HepG2 (cell line): ENCODE results near the gene TCF3. TPM values are rescaled to one million over a fixed set of nuclear protein-coding genes. Genes with fewer than 3 reads are reported as not detected.
A peak's percentile ranks its signal among the peaks of the same experiment; 100 is the strongest.

ENCODE experiments used
- ATAC-seq: fragments of 200-7000 bp; cut with Tn5 transposase; 3 replicates; pipeline ENCODE4 v1.9.1; 2020; ENCODE audit warnings: mild to moderate bottlenecking, moderate library complexity
- BruUV-seq: library from RNA; stranded (reverse); fragments of 400-500 nt; replicated peaks from 2 replicates; lab custom pipeline; 2021; lab: Mats Ljungman, UMichigan
- CTCF ChIA-PET: fragments of 300-600 bp; formaldehyde crosslinking; extraction: SDS; loops from one replicate; lab custom pipeline; 2021; ENCODE audit warnings: low total read pairs, inconsistent platforms, low intra/inter-chr PET ratio; lab: Yijun Ruan, JAX
- POLR2A ChIA-PET: fragments of 350-600 bp; sonication (Branson Sonifier 250); formaldehyde crosslinking; loops from one replicate; lab custom pipeline; 2020; ENCODE audit warnings: antibody characterized with exemption, inconsistent platforms; lab: Yijun Ruan, JAX
- DNase-seq: peaks from one replicate; pipeline ENCODE4 v3.0.0-alpha.2; 2015; ENCODE audit warnings: low spot score
- FAIRE-seq: peaks from 3 replicates; lab custom pipeline; 2011; peaks lifted over from hg19 to GRCh38; lab: Jason Lieb, UNC
- H2AFZ ChIP-seq: one replicate; pipeline ENCODE4 v1.6.1; 2011; ENCODE audit warnings: low read length, inconsistent platforms
- H3K27ac ChIP-seq: fragments of 300-600 bp; 3 replicates; pipeline ENCODE4 v1.8.0; 2011; ENCODE audit warnings: mixed run types, mild to moderate bottlenecking, mixed read lengths, low read length, inconsistent platforms; ENCODE audit not compliant: insufficient read depth; ENCODE audit errors: extremely low read length
- H3K27me3 ChIP-seq, 2 experiments: fragments of 200-600 bp in 1 of 2; 2 replicates in 1 of 2; 3 replicates in 1 of 2; pipeline versions ENCODE4 v1.6.0 to v1.8.0; 2011; ENCODE audit warnings: low read length in 2 of 2, mild to moderate bottlenecking in 2 of 2, moderate library complexity in 2 of 2, inconsistent platforms in 1 of 2; ENCODE audit not compliant: insufficient read depth in 2 of 2, control insufficient read depth in 1 of 2
- H3K36me3 ChIP-seq, 2 experiments: fragments of 200-600 bp in 1 of 2; replicated peaks in 1 of 2; 2 replicates in 1 of 2; 3 replicates in 1 of 2; pipeline versions ENCODE4 v1.5.1 to v1.8.0; 2011; ENCODE audit warnings: low read length in 2 of 2, inconsistent platforms in 1 of 2; ENCODE audit not compliant: insufficient read depth in 2 of 2, control insufficient read depth in 1 of 2
- H3K4me1 ChIP-seq: 2 replicates; pipeline ENCODE4 v1.5.1; 2012; ENCODE audit warnings: low read length, inconsistent platforms; ENCODE audit not compliant: insufficient read depth
- H3K4me2 ChIP-seq: 2 replicates; pipeline ENCODE4 v1.6.0; 2011; ENCODE audit warnings: low read depth, low read length, inconsistent platforms
- H3K4me3 ChIP-seq, 3 experiments: fragments of 200-600 bp in 1 of 3; sonication (generic), shearing (Covaris generic) in 1 of 3; replicated peaks in 1 of 3; 2 replicates each; pipeline ENCODE4 v1.5.1; 2011 to 2016; ENCODE audit warnings: low read length in 3 of 3, inconsistent platforms in 2 of 3, low read depth in 2 of 3, mild to moderate bottlenecking in 2 of 3, control low read depth in 1 of 3, mixed read lengths in 1 of 3; ENCODE audit not compliant: insufficient read depth in 1 of 3
- H3K79me2 ChIP-seq: one replicate; pipeline ENCODE4 v1.6.1; 2011; ENCODE audit warnings: low read length, inconsistent platforms; ENCODE audit not compliant: insufficient read depth
- H3K9ac ChIP-seq: 2 replicates; pipeline ENCODE4 v1.6.0; 2011; ENCODE audit warnings: mild to moderate bottlenecking, low read depth, low read length, inconsistent platforms; ENCODE audit not compliant: insufficient read depth
- H3K9me3 ChIP-seq: 2 replicates; pipeline ENCODE4 v1.5.1; 2012; ENCODE audit warnings: mild to moderate bottlenecking, low read length
- H4K20me1 ChIP-seq: 2 replicates; pipeline ENCODE4 v1.6.0; 2011; ENCODE audit warnings: inconsistent platforms, mild to moderate bottlenecking, low read length, moderate library complexity; ENCODE audit not compliant: insufficient read depth
- AGO2 ChIP-seq: fragments of 200-400 bp; formaldehyde crosslinking; optimal IDR thresholded peaks from 2 replicates; pipeline ENCODE3; 2017; ENCODE audit warnings: mild to moderate bottlenecking, low read depth, low read length, moderate library complexity
- LCORL ChIP-seq, 2 experiments: fragments of 450-650 bp in 1 of 2; sonication (generic) in 1 of 2; formaldehyde crosslinking in 1 of 2; IDR thresholded peaks; 2 replicates each; pipeline versions ENCODE4 v1.5.0 to v1.6.1; 2017 to 2020; ENCODE audit warnings: antibody characterized with exemption in 1 of 2, missing genetic modification reagents in 1 of 2
- YEATS2 ChIP-seq: sonication (generic); formaldehyde crosslinking; IDR thresholded peaks from 2 replicates; pipeline ENCODE4 v1.4.0; 2020; ENCODE audit warnings: missing genetic modification reagents, borderline replicate concordance
- ZNF12 ChIP-seq: sonication (generic); formaldehyde crosslinking; IDR thresholded peaks from 2 replicates; pipeline ENCODE4 v1.5.0; 2020; ENCODE audit warnings: missing genetic modification reagents
- ZNF232 ChIP-seq: sonication (generic); formaldehyde crosslinking; IDR thresholded peaks from 2 replicates; pipeline ENCODE4 v1.4.0; 2020; ENCODE audit warnings: missing genetic modification reagents, borderline replicate concordance
- ZNF333 ChIP-seq: sonication (generic); formaldehyde crosslinking; IDR thresholded peaks from 2 replicates; pipeline ENCODE4 v1.4.0; 2020; ENCODE audit warnings: mild to moderate bottlenecking, missing genetic modification reagents, borderline replicate concordance
- ZNF343 ChIP-seq: sonication (generic); formaldehyde crosslinking; IDR thresholded peaks from 2 replicates; pipeline ENCODE4 v1.4.0; 2020; ENCODE audit warnings: mild to moderate bottlenecking, missing genetic modification reagents
- ZNF615 ChIP-seq: sonication (generic); formaldehyde crosslinking; IDR thresholded peaks from 2 replicates; pipeline ENCODE4 v1.5.0; 2020; ENCODE audit warnings: mild to moderate bottlenecking, missing genetic modification reagents, borderline replicate concordance
- WGBS: methylation state at CpG from one replicate; pipeline ENCODE4 v1.1.6; 2017; ENCODE audit warnings: low lambda C conversion rate; 5-methylcytosine and 5-hydroxymethylcytosine counted together
- in situ Hi-C: cut with HindIII; loops from 2 replicates; pipeline ENCODE4 v1.10.0; 2017; ENCODE audit warnings: low pct_unique_long_range_greater_than_20kb; ENCODE audit not compliant: extremely low pct_ligation_motif_present
- intact Hi-C: fragments of 100-400 bp; cut with micrococcal nuclease; formaldehyde crosslinking; loops from one replicate; pipeline ENCODE4 v1.10.0; 2022; ENCODE audit not compliant: unreplicated experiment
- polyA plus RNA-seq, 8 experiments: library from polyadenylated mRNA; depleted of rRNA in 3 of 8; stranded (reverse) in 7 of 8; unstranded in 1 of 8; fragments of >200 nt; fragmentation: Illumina TruSeq in 4 of 8; extraction: Trizol in 4 of 8; gene quantifications; 2 replicates each; pipeline versions ENCODE4 v1.2.1 to v1.2.3, GENCODE V29; 2011 to 2016; ENCODE audit warnings: low read depth in 4 of 8, missing spikeins in 1 of 8, mixed read lengths in 1 of 8; ENCODE audit not compliant: insufficient read depth in 1 of 8
- total RNA-seq, 5 experiments: library from RNA; depleted of rRNA; stranded (reverse); fragments of >200 nt; fragmentation: Illumina TruSeq; extraction: Trizol; gene quantifications; 2 replicates each; pipeline ENCODE4 v1.2.3, GENCODE V29; 2016; ENCODE audit warnings: low read depth in 1 of 5

Gene TCF3
- total and polyA plus RNA-seq, 2 of the 13 experiments (the other 11 are each of a cell fraction or from before 2014, with no cell fraction given), result 51.4 to 53.2 TPM

DNA sequence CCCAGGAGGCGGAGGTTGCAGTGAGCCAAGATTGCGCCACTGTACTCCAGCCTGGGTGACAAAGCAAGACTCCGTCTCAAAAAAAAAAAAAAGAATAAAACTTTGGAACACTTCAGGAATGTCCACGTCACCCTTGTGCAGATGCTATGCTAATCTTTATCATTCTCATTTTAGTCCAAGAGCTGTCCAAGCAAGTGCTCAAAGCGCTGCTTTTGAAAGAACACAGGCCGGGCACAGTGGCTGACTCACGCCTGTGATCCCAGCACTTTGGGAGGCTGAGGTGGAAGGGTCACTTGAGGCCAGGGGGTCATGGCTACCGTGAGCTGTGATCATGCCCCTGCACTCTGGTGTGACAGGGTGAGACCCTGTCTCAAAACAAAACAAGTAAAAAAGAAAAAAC, 36.0 kb downstream of the TCF3 start (continued):
- no peak for TF ChIP-seq ZNF343 (CRISPR knock-in tag)
- TF ChIP-seq LCORL (IDR thresholded peaks at IDR 0.05), result no peak
- TF ChIP-seq LCORL (CRISPR knock-in tag; IDR thresholded peaks at IDR 0.05), result no peak
- no peak for TF ChIP-seq ZNF333 (CRISPR knock-in tag)
- TF ChIP-seq ZNF615 (CRISPR knock-in tag), result no peak
- no peak for TF ChIP-seq ZNF232 (CRISPR knock-in tag)

DNA sequence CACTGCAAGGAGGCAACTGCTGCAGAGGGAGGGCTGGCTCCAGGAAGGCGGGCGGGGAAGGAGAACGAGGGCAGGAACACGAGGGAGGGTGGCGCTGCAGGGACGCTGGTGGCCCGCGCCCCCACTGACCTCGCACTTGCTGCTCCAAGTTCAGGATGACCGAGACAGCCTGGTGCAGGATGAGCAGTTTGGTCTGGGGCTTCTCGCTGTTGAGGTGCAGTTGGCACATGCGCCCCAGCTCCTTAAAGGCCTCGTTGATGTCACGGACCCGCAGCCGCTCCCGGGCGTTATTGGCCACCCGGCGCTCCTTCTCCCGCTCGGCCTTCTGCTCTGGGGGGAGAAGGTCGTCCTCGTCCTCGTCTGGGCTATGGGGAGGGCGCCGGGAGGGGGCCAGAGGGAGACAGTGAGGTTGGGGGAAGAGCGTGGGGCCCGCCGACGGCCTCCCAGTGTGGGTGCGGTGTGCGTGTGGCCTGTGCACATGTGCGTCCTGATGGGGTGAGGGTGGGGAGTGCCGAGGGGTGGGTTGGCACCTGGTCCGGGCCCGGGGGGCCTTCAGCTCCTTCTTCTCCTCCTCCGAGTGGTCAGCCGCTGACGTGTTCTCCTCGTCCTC, 37.2 kb downstream of the TCF3 start:
- in situ Hi-C loops, result no loop called here
- no peak overlapping the region for H3K9ac ChIP-seq
- H3K9me3 ChIP-seq, result no peaks in the 10 kb centered on the region
- no peaks in the 10 kb centered on the region for H4K20me1 ChIP-seq
- intact Hi-C loops, result no loop called here
- no peak overlapping the region for H2AFZ ChIP-seq
- DNase-seq, result no peak
- H3K4me2 ChIP-seq, result no peak overlapping the region
- 97% methylated on average over 33 of the region's 41 CpGs for WGBS
- H3K4me3 ChIP-seq, result no peak overlapping the region
- no peaks in the 10 kb centered on the region for H3K4me1 ChIP-seq
- CTCF ChIA-PET, result no interaction called here
- no TSS peak for BruUV-seq
- TF ChIP-seq ZNF12 (CRISPR knock-in tag) (no peak), YEATS2 (CRISPR knock-in tag) (no peak), AGO2 (peak; percentile 59)
- TF ChIP-seq, all 625 proteins: peak for 1
- Histone ChIP-seq H3K27ac (no peak overlapping the region), H3K27me3 (no peaks in the 10 kb centered on the region), H3K36me3 (peaks cover 37 to 58% of the 10 kb centered on the region in 2 experiments; a peak in 4 of 5 replicates), H3K79me2 (no peaks in the 10 kb centered on the region)
- no peak for ATAC-seq
- POLR2A ChIA-PET, result no interaction called here
- no peak for FAIRE-seq
